AG09309 (cell line): ENCODE results near the gene DNAJC6.
A peak's percentile ranks its signal among the peaks of the same experiment; 100 is the strongest.

Experiments
- DNase-seq: peaks from one replicate; pipeline ENCODE4 v3.0.0-alpha.2; 2010; ENCODE audit warnings: low read depth
- H3K4me3 ChIP-seq: 2 replicates; pipeline ENCODE4 v1.5.1; 2011; ENCODE audit warnings: mild to moderate bottlenecking, low read depth, low read length, moderate library complexity; ENCODE audit not compliant: control insufficient read depth
- TF ChIP-seq, protein P1 (sequence below): IDR thresholded peaks from 2 replicates; pipeline ENCODE4 v1.5.1; 2011; ENCODE audit warnings: mild to moderate bottlenecking, low read depth, low read length, inconsistent platforms; ENCODE audit not compliant: insufficient read depth, control insufficient read depth; ENCODE audit errors: missing control alignments

DNAJC6 gene

GRCh38 chr1:65416767-65417166, 107.4 kb downstream of the DNAJC6 start:
- TF ChIP-seq, protein P1, sequence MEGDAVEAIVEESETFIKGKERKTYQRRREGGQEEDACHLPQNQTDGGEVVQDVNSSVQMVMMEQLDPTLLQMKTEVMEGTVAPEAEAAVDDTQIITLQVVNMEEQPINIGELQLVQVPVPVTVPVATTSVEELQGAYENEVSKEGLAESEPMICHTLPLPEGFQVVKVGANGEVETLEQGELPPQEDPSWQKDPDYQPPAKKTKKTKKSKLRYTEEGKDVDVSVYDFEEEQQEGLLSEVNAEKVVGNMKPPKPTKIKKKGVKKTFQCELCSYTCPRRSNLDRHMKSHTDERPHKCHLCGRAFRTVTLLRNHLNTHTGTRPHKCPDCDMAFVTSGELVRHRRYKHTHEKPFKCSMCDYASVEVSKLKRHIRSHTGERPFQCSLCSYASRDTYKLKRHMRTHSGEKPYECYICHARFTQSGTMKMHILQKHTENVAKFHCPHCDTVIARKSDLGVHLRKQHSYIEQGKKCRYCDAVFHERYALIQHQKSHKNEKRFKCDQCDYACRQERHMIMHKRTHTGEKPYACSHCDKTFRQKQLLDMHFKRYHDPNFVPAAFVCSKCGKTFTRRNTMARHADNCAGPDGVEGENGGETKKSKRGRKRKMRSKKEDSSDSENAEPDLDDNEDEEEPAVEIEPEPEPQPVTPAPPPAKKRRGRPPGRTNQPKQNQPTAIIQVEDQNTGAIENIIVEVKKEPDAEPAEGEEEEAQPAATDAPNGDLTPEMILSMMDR: no peak
- no peak for DNase-seq
- no peak overlapping the region for H3K4me3 ChIP-seq

- H3K4me3 ChIP-seq: no peak overlapping the region
- TF ChIP-seq, protein P1: no peak
- DNase-seq: no peak
These were observed 108.4 kb downstream of the DNAJC6 start for GRCh38 chr1:65417729-65418128.

DNA sequence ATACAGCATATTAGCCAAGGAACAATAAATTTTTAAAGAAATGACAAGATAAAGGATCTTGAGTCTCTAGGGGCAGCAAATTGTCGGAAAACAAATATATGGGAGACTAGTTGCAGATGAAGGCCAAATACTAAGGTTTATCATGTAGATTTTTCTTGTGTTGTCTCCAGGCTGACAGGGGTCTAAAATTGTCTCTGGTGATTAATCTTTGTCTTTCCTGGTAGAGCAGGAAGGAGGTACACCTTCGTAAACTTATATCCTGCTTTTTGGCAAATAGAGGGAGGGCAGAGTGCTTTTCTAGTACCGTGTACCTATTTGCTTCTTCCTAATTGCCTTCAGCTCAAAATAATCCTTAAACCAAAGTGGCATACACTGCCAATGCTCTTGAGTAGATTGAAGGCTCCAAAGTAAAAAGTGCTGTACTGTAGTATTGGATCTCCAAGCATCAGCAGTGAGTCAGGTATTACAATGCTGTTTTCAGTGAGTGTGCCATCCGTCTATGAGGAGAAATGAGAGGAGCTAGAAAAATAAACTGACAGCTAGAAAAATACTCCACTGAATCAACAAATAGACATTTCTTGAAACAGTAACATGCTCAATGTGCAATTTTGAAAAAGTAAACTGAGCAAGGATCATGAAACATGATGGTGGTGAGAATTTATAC, 109.3 kb downstream of the DNAJC6 start:
- TF ChIP-seq, protein P1: no peak
- no peak overlapping the region for H3K4me3 ChIP-seq
- DNase-seq: no peak

DNA sequence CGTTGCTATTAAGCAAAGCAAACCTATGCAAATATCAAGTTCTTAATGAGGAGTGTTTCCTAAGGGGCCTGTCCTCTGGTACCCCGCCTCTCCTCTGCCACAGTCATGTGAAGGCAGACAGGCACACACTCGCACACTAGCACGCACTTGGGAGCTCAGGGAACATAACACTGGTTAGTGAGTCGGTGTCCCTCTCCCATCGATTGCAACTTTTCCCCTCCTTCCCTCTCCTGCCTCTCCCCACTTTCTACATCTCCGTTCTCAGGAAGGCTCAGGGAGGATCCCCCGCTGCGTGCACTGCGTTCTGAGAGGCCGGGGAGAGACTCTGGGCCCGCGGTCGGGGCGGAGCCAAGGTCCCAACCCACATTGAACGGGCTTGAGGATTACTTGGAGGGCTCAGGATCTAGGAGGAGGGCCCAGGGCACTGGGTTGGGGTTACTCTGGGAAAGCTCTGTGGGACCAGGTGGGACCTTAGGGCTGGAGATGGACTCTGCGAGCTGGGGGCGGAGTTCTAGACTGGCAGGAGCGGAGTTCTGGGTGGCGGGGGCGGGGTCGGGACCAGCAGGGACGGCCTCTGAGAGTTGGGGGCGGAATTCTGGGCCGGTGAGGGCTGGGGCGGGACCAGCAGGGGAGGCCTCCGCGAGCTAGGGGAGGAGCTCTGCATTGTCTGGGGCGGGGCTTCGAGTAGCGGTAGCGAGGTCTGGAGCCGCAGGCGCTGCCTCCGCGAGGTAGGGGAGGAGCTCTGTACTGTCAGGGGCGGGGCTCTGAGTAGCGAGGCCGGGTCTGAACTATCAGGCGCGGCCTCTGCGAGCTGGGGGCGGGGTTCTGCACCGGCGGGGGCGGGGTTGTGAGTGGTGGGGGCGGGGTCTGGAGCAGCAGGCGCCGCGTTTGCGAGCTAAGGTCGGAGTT, 110.6 kb downstream of the DNAJC6 start:
- TF ChIP-seq, protein P1: no peak
- peak; percentile 93 for DNase-seq
- H3K4me3 ChIP-seq: peak overlapping the region; percentile 74

GRCh38 chr1:65420590-65421350, 111.4 kb downstream of the DNAJC6 start, which contains the start of the genes LEPR and LEPROT:
Gene LEPR (plus strand): TSS chr1:65420668. CDS start chr1:65565566, 144,898 bp downstream.
Gene LEPROT (plus strand): TSS chr1:65420668. CDS start chr1:65420725, 57 bp downstream.
- no peak for DNase-seq

More at GRCh38 chr1:65420590-65421350, 111.4 kb downstream of the DNAJC6 start, which contains the start of the genes LEPR and LEPROT:
- TF ChIP-seq, protein P1: no peak
- peak within 1 kb of the TSS; percentile 96 for H3K4me3 ChIP-seq
